PC-9 (cell line): ENCODE data around the gene SFMBT2. TPM values are rescaled to one million over a fixed set of nuclear protein-coding genes. Genes with fewer than 3 reads are reported as not detected.
"Not testable (repeated sequence)": the region's sequence is repeated elsewhere in the genome, so short reads cannot be mapped to it uniquely, and the experiment has no call there.

ENCODE experiments used
- BruUV-seq: library from RNA; stranded (reverse); fragments of 400-500 nt; replicated peaks from 2 replicates; lab custom pipeline; 2021; lab: Mats Ljungman, UMichigan
- CTCF ChIA-PET: fragments of 300-600 bp; sonication (Branson Sonifier 250); formaldehyde crosslinking; loops from one replicate; lab custom pipeline; 2022; ENCODE audit warnings: antibody characterized with exemption; lab: Charles Lee
- POLR2A ChIA-PET: fragments of 300-600 bp; sonication (Branson Sonifier 250); formaldehyde crosslinking; loops from one replicate; lab custom pipeline; 2022; ENCODE audit warnings: antibody characterized with exemption; ENCODE audit not compliant: unreplicated experiment; lab: Charles Lee
- DNase-seq, 2 experiments: peaks; one replicate each; pipeline versions ENCODE4 v3.0.0 to v3.0.0-alpha.2; 2015 to 2022; ENCODE audit warnings: mixed read lengths in 1 of 2
- H2AFZ ChIP-seq: fragments of 200-600 bp; sonication (generic); 2 replicates; pipeline ENCODE4 v1.8.1; 2017; ENCODE audit warnings: antibody characterized with exemption
- H3F3A ChIP-seq: fragments of 200-600 bp; sonication (generic); 2 replicates; pipeline ENCODE4 v1.8.1; 2017; ENCODE audit warnings: antibody characterized with exemption, mild to moderate bottlenecking, low read depth; ENCODE audit not compliant: insufficient read depth
- H3K27ac ChIP-seq: fragments of 200-600 bp; sonication (generic); 2 replicates; pipeline ENCODE4 v1.6.1; 2016; ENCODE audit warnings: mixed run types
- H3K27me3 ChIP-seq: fragments of 200-600 bp; sonication (generic); 2 replicates; pipeline ENCODE4 v1.6.1; 2016; ENCODE audit warnings: low read depth, mixed run types; ENCODE audit not compliant: insufficient read depth
- H3K36me3 ChIP-seq: fragments of 200-600 bp; sonication (generic); 2 replicates; pipeline ENCODE4 v1.6.1; 2016; ENCODE audit warnings: low read depth, mixed run types
- H3K4me1 ChIP-seq: fragments of 200-600 bp; sonication (generic); replicated peaks from 2 replicates; pipeline ENCODE4 v1.6.1; 2016; ENCODE audit warnings: mixed run types; ENCODE audit not compliant: insufficient read depth
- H3K4me2 ChIP-seq: fragments of 200-600 bp; sonication (generic); 2 replicates; pipeline ENCODE4 v1.6.1; 2017; ENCODE audit warnings: mixed run types
- H3K4me3 ChIP-seq: fragments of 200-600 bp; sonication (generic); 2 replicates; pipeline ENCODE4 v1.6.1; 2016; ENCODE audit warnings: mixed run types
- H3K79me2 ChIP-seq: fragments of 200-600 bp; sonication (generic); 2 replicates; pipeline ENCODE4 v1.6.1; 2017; ENCODE audit warnings: low read depth, mixed run types
- H3K9me2 ChIP-seq: fragments of 200-600 bp; sonication (generic); 2 replicates; pipeline ENCODE4 v1.8.1; 2017; ENCODE audit warnings: mild to moderate bottlenecking; ENCODE audit not compliant: insufficient read depth
- H3K9me3 ChIP-seq: fragments of 200-600 bp; sonication (generic); 2 replicates; pipeline ENCODE4 v1.8.1; 2016; ENCODE audit warnings: low read depth; ENCODE audit not compliant: insufficient read depth
- H4K20me1 ChIP-seq: fragments of 200-600 bp; sonication (generic); 2 replicates; pipeline ENCODE4 v1.8.1; 2017; ENCODE audit not compliant: insufficient read depth
- CTCF ChIP-seq: fragments of 200-600 bp; sonication (generic); conservative IDR thresholded peaks from 2 replicates; pipeline ENCODE4 v1.6.1; 2017; ENCODE audit warnings: mixed run types, antibody characterized with exemption, mild to moderate bottlenecking, moderate library complexity
- EZH2 ChIP-seq: fragments of 200-600 bp; sonication (generic); IDR thresholded peaks from 2 replicates; pipeline ENCODE4 v1.8.0; 2017; ENCODE audit warnings: antibody characterized with exemption, low read depth
- intact Hi-C: fragments of 100-400 bp; cut with micrococcal nuclease; formaldehyde crosslinking; loops from one replicate; pipeline ENCODE4 v1.10.0; 2022; ENCODE audit not compliant: unreplicated experiment
- total RNA-seq: library from RNA; stranded (reverse); gene quantifications from 2 replicates; pipeline ENCODE4 v1.2.3, GENCODE V29; 2021

Gene SFMBT2
- total RNA-seq, 1 experiment from 2014 or later = 0.07 TPM

- intact Hi-C loops = no loop called here
- POLR2A ChIA-PET = no interaction called here
- BruUV-seq = no TSS peak
These were observed 108.4 kb downstream of the SFMBT2 start for GRCh38 chr10:7302392-7302906.

GRCh38 chr10:7301006-7301778, 109.6 kb downstream of the SFMBT2 start:
- Histone ChIP-seq H3F3A (no peaks in the 10 kb centered on the region), H3K9me2 (no peaks in the 10 kb centered on the region), H3K27me3 (peaks cover 32% of the 10 kb centered on the region; the same call in 1 of the 2 replicates), H3K4me3 (no peak overlapping the region), H3K4me2 (no peak overlapping the region), H3K36me3 (no peaks in the 10 kb centered on the region), H3K79me2 (no peaks in the 10 kb centered on the region), H2AFZ (no peak overlapping the region), H3K4me1 (no peaks in the 10 kb centered on the region), H4K20me1 (no peaks in the 10 kb centered on the region), H3K9me3 (no peaks in the 10 kb centered on the region), H3K27ac (no peak overlapping the region)
- no TSS peak for BruUV-seq
- intact Hi-C loops = no loop called here
- no peak for TF ChIP-seq EZH2
- no peak for TF ChIP-seq CTCF
- ChIA-PET POLR2A (interaction anchor here (0.5 kb wide), 1 partner anchor 1153 kb away, joined by 4 read pairs; no protein-coding TSS in a partner anchor), CTCF (no interaction called here)
- no peak for DNase-seq

More at GRCh38 chr10:7302392-7302906, 108.4 kb downstream of the SFMBT2 start:
- Histone ChIP-seq H3K4me2 (no peak overlapping the region), H4K20me1 (no peaks in the 10 kb centered on the region), H2AFZ (no peak overlapping the region), H3K27me3 (peaks cover 34% of the 10 kb centered on the region; the same call in 1 of the 2 replicates), H3F3A (no peaks in the 10 kb centered on the region), H3K36me3 (no peaks in the 10 kb centered on the region), H3K79me2 (no peaks in the 10 kb centered on the region), H3K9me3 (no peaks in the 10 kb centered on the region), H3K4me1 (no peaks in the 10 kb centered on the region), H3K27ac (no peak overlapping the region), H3K9me2 (no peaks in the 10 kb centered on the region), H3K4me3 (no peak overlapping the region)
- no peak for TF ChIP-seq CTCF
- TF ChIP-seq EZH2 = no peak
- CTCF ChIA-PET = no interaction called here
- DNase-seq = no peak

GRCh38 chr10:7300384-7300971, 110.4 kb downstream of the SFMBT2 start:
- intact Hi-C loops = no loop called here
- Histone ChIP-seq H3K4me3 (no peak overlapping the region), H3K27me3 (peaks cover 25% of the 10 kb centered on the region; the same call in 1 of the 2 replicates), H3K9me3 (no peaks in the 10 kb centered on the region), H3K9me2 (no peaks in the 10 kb centered on the region), H3K27ac (no peak overlapping the region), H3F3A (no peaks in the 10 kb centered on the region), H3K4me1 (no peaks in the 10 kb centered on the region), H3K36me3 (no peaks in the 10 kb centered on the region), H3K79me2 (no peaks in the 10 kb centered on the region), H3K4me2 (no peak overlapping the region), H2AFZ (no peak overlapping the region), H4K20me1 (no peaks in the 10 kb centered on the region)
- CTCF ChIA-PET = no interaction called here
- BruUV-seq = no TSS peak
- POLR2A ChIA-PET = no interaction called here
- no peak for DNase-seq
- TF ChIP-seq CTCF = no peak
- no peak for TF ChIP-seq EZH2

- H4K20me1 ChIP-seq, DNase-seq, H3K9me2 ChIP-seq, BruUV-seq, H3K9me3 ChIP-seq, intact Hi-C loops, H3K27ac ChIP-seq, H3K4me2 ChIP-seq, POLR2A ChIA-PET, H3K4me1 ChIP-seq, H3K79me2 ChIP-seq, H3K4me3 ChIP-seq, H3K36me3 ChIP-seq, CTCF ChIA-PET, H2AFZ ChIP-seq, H3F3A ChIP-seq: not testable (repeated sequence)
- H3K27me3 ChIP-seq = peaks cover 20% of the 10 kb centered on the region; the same call in 1 of the 2 replicates
These were observed 111.1 kb downstream of the SFMBT2 start for GRCh38 chr10:7299601-7300325.
